ENCODE data around the gene PAQR5. TPM values are rescaled to one million over a fixed set of nuclear protein-coding genes. Genes with fewer than 3 reads are reported as not detected.

The PAQR5 gene
- total RNA-seq, 1 experiment from 2014 or later, result 9.4 TPM

GRCh38 chr15:69293741-69294615 lies 4.7 kb upstream of the PAQR5 start:
- ATAC-seq (no peak), DNase-seq (ENCODE audit: low spot score) (no peak)
- Mint-ChIP-seq H3K4me3 (no peak overlapping the region), H3K36me3 (no peaks in the 10 kb centered on the region), H3K27me3 (ENCODE audit: low read depth) (peaks cover 29% of the 10 kb centered on the region), H3K4me1 (peaks cover 12% of the 10 kb centered on the region), H3K9me3 (no peaks in the 10 kb centered on the region), H3K27ac (no peak overlapping the region; the same call in 1 of the 2 replicates)
- ChIA-PET CTCF (no interaction called here), POLR2A (no interaction called here)
- TF ChIP-seq ZNF281 (CRISPR knock-in tag; IDR thresholded peaks at IDR 0.05) (no peak), ESRRA (CRISPR knock-in tag; IDR thresholded peaks at IDR 0.05; ENCODE audit: borderline replicate concordance) (no peak), E2F1 (CRISPR knock-in tag; IDR thresholded peaks at IDR 0.05) (no peak), KAT7 (CRISPR knock-in tag; IDR thresholded peaks at IDR 0.05; ENCODE audit: borderline replicate concordance) (no peak), NR3C1 (CRISPR knock-in tag; conservative IDR thresholded peaks at IDR 0.05; ENCODE audit: low read depth) (no peak), ZNF671 (CRISPR knock-in tag; IDR thresholded peaks at IDR 0.05) (no peak), MAX (CRISPR knock-in tag; IDR thresholded peaks at IDR 0.05) (no peak), ZNF423 (CRISPR knock-in tag; IDR thresholded peaks at IDR 0.05) (no peak), E2F5 (CRISPR knock-in tag; IDR thresholded peaks at IDR 0.05) (no peak), ZNF396 (CRISPR knock-in tag; IDR thresholded peaks at IDR 0.05; ENCODE audit: borderline replicate concordance) (no peak), ATF2 (CRISPR knock-in tag; IDR thresholded peaks at IDR 0.05; ENCODE audit: borderline replicate concordance, low read depth) (no peak), NR1H2 (CRISPR knock-in tag; IDR thresholded peaks at IDR 0.05) (no peak), GABPB1 (CRISPR knock-in tag; IDR thresholded peaks at IDR 0.05) (no peak), ZNF121 (CRISPR knock-in tag; IDR thresholded peaks at IDR 0.05) (no peak), PREB (CRISPR knock-in tag; IDR thresholded peaks at IDR 0.05; ENCODE audit: borderline replicate concordance) (no peak), OVOL2 (CRISPR knock-in tag; IDR thresholded peaks at IDR 0.05; ENCODE audit: borderline replicate concordance) (no peak)

- ChIA-PET POLR2A (no interaction called here), CTCF (interaction anchor here (1.6 kb wide), 1 partner anchor 98 kb away, joined by 4 read pairs; no protein-coding TSS in a partner anchor)
- Mint-ChIP-seq H3K36me3 (no peaks in the 10 kb centered on the region), H3K27me3 (ENCODE audit: low read depth) (peaks cover 50% of the 10 kb centered on the region), H3K27ac (no peak overlapping the region), H3K4me3 (no peak overlapping the region), H3K4me1 (peaks cover 15% of the 10 kb centered on the region), H3K9me3 (no peaks in the 10 kb centered on the region)
- TF ChIP-seq RORB (CRISPR knock-in tag; IDR thresholded peaks at IDR 0.05) (no peak), TEAD4 (CRISPR knock-in tag; IDR thresholded peaks at IDR 0.05) (no peak), OVOL2 (CRISPR knock-in tag; IDR thresholded peaks at IDR 0.05; ENCODE audit: borderline replicate concordance) (no peak), KAT7 (CRISPR knock-in tag; IDR thresholded peaks at IDR 0.05; ENCODE audit: borderline replicate concordance) (no peak), ZSCAN18 (CRISPR knock-in tag; IDR thresholded peaks at IDR 0.05) (no peak), ELF4 (CRISPR knock-in tag; IDR thresholded peaks at IDR 0.05; ENCODE audit: low read depth) (no peak), ZNF423 (CRISPR knock-in tag; IDR thresholded peaks at IDR 0.05) (no peak), GRHL2 (CRISPR knock-in tag; IDR thresholded peaks at IDR 0.05; ENCODE audit: insufficient replicate concordance, severe bottlenecking) (no peak), STAT6 (CRISPR knock-in tag; conservative IDR thresholded peaks at IDR 0.05; ENCODE audit: low read depth) (no peak)
- DNase-seq (ENCODE audit: low spot score) (no peak), ATAC-seq (no peak)
Observed at GRCh38 chr15:69296606-69297005, 2.1 kb upstream of the PAQR5 start.

All from WTC11 (cell line).